IPS-18c (cell line): ENCODE data around the gene CHD6.

ENCODE experiments used
- H3K4me3 ChIP-seq: 2 replicates; pipeline ENCODE4 v1.7.0; 2013; ENCODE audit warnings: low read depth, mild to moderate bottlenecking, low read length, moderate library complexity; ENCODE audit not compliant: insufficient read depth
- H3K9me3 ChIP-seq: one replicate; pipeline ENCODE4 v1.6.1; 2013; ENCODE audit warnings: mild to moderate bottlenecking, low read length, moderate library complexity; ENCODE audit not compliant: control insufficient read depth, insufficient read depth

The CHD6 gene

DNA sequence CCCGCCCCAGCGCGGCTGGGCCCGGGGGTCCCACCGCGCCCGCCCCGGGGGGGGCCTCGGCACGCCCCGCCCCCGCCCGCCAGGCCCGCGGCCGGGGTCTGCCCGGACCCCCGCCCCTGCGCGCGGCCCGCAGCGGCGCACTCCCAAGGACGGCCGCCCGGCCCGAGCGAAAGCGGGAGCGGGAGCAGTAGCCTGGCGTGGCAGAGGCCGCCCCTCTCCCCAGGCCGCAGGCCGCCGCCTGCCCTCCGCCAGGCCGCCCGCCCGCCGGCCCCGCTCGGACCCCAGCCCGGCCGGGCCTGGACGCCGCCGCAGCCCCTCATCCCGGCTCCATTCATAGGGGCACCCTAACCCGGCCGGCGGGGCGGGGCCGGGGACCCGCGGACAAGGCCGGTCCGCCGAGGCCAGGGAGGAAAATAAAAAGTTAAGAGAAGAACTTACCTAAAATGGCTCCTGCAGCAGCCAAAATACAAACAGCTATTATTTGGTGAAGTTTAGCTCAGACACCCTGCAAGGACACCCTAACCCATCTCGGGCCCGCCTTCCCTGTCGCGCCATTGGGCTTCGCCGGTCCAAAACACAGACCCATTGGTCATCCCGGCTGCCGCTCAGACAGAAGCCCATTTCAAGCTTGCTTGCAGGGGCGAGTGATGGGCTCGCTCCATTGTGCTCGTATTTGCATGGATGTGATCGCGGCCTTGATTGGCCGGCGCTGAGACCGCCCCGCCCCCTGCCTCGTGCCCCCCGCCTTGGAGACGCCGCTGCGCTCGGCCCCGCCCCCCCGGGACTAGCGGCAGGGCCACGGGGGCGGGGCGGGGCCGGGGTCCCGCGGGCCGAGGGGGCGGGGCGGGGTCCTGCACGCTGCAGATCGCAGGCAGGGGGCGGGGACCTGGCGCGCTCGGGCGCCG is at the start of gene CHD6:
CHD6 (minus strand) TSS at position 476 of the 905 bp plus-strand sequence. CDS start 67,040 bp downstream, outside the sequence.
- peak within 1 kb of the TSS; percentile 73 for H3K4me3 ChIP-seq
- H3K9me3 ChIP-seq: no peaks in the 10 kb centered on the region

DNA sequence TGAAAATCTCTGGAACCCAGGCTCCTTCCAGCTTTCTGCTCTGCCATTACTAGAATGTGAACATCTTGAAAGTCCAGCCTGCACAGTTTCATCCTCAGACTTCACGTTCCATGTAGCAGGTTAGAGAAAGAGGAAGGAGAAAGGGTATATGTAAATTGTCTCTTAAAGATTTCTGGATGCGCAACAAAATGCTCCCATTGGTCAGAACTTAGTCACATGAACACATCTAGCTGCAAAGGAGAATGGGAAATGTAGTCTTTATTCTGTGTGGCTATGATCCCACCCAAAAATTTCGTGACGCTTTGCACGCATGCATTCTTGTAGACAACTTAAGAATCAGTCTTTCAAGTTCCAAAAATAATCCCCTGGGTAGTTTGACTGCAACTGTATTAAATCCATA is 46.4 kb upstream of the CHD6 start:
- no peak overlapping the region for H3K4me3 ChIP-seq
- H3K9me3 ChIP-seq: no peaks in the 10 kb centered on the region

GRCh38 chr20:41657655-41658054 is 39.5 kb upstream of the CHD6 start:
- no peak overlapping the region for H3K4me3 ChIP-seq
- no peaks in the 10 kb centered on the region for H3K9me3 ChIP-seq

- Histone ChIP-seq H3K4me3 (no peak overlapping the region), H3K9me3 (peaks cover 2% of the 10 kb centered on the region)
These were observed 37.9 kb upstream of the CHD6 start for GRCh38 chr20:41655962-41656618.

DNA sequence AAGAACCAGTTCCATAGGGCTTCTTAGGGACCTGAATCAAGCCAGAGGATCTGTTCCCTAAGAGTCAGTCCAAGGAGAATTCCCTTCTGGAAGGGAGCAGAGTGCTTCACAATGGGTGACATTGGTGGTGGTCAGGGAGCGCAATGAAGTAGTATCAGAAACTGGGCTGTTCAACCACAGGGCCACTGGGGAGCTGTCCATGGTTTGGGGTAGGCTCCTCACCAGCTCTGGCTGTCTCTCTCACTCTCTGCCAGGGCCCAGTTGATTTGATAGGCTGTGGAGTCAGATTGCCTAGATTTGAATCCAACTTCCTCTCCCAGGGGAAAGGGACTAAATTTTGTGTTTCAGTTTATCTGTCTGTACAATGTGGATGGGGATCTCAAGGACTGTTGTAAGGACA is 36.7 kb upstream of the CHD6 start:
- H3K4me3 ChIP-seq: no peak overlapping the region
- H3K9me3 ChIP-seq: peaks cover 2% of the 10 kb centered on the region

DNA sequence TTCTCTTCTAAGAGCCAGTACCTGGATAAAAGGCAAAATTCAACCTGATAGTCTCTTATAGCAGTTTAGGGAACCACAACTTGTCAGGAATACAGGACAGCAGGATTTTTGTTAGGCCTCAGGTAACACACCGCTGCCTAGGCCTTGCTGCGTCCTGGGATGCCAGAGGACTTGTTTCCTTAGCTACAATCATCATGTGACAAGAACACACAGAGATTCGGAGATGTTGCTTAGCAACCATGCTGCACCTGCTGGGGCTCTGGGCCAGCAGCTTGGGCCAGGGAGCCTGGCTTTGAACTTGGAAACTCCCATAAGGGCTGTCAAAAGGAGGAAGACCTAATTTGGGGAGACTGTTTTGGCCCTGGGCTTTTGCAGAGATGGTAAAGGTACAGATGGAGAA is 36.1 kb upstream of the CHD6 start:
- peaks cover 2% of the 10 kb centered on the region for H3K9me3 ChIP-seq
- H3K4me3 ChIP-seq: no peak overlapping the region

GRCh38 chr20:41650231-41650948 is 32.2 kb upstream of the CHD6 start:
- Histone ChIP-seq H3K9me3 (peaks cover 2% of the 10 kb centered on the region), H3K4me3 (no peak overlapping the region)

DNA sequence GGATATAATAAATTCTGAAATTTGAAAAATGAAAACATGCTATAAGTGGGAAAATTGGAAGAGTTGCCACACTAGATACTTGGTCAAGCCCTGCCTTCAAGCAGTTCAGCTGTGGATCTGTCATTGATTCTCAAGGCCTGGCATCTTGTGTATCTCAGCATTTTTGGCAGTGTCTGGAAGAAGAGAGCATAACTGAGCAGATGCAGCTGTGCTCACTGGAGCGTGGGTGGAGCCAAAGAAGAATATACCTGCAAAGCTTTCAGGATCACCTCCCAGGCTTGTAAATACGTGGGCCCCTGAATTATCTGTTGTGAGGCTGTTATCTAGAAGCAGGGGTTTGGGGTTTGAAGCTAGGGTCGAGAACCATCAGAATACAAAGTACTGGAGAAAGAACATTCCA is 31.3 kb upstream of the CHD6 start:
- Histone ChIP-seq H3K4me3 (no peak overlapping the region), H3K9me3 (peaks cover 2% of the 10 kb centered on the region)

GRCh38 chr20:41645372-41645771 is 27.2 kb upstream of the CHD6 start:
- H3K4me3 ChIP-seq: no peak overlapping the region
- H3K9me3 ChIP-seq: no peaks in the 10 kb centered on the region

DNA sequence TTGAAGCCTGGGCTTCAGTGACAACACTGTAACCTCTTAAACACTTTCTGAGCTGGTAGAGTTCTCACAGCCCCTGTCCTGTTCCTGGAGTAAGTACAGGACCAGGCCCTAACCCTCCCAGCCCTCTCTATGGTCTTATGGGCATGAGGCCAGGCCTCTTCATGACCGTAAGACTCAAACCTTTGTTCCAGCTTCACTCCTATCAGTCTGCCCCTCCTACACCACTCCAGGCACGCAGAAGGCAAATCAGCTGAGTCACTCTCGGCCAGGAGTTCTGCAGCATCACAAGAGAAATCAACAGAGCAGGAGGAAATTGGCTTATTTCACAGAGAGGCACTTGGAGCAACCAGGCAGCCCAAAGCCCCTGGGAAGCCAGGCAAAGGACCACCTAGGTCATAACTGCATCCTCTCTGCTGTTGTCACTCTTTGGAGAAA is 25.3 kb upstream of the CHD6 start:
- Histone ChIP-seq H3K4me3 (no peak overlapping the region), H3K9me3 (no peaks in the 10 kb centered on the region)

- no peak overlapping the region for H3K4me3 ChIP-seq
- H3K9me3 ChIP-seq: no peaks in the 10 kb centered on the region
These were observed 21.5 kb upstream of the CHD6 start for GRCh38 chr20:41639630-41640029.

- no peak overlapping the region for H3K4me3 ChIP-seq
These were observed 20.3 kb upstream of the CHD6 start for GRCh38 chr20:41638456-41638855.

GRCh38 chr20:41635158-41635557 is 17.0 kb upstream of the CHD6 start:
- Histone ChIP-seq H3K9me3 (no peaks in the 10 kb centered on the region), H3K4me3 (no peak overlapping the region)

More at GRCh38 chr20:41638456-41638855, 20.3 kb upstream of the CHD6 start:
- H3K9me3 ChIP-seq: no peaks in the 10 kb centered on the region

- no peak overlapping the region for H3K4me3 ChIP-seq
- no peaks in the 10 kb centered on the region for H3K9me3 ChIP-seq
These were observed 14.7 kb upstream of the CHD6 start for GRCh38 chr20:41632896-41633295.

DNA sequence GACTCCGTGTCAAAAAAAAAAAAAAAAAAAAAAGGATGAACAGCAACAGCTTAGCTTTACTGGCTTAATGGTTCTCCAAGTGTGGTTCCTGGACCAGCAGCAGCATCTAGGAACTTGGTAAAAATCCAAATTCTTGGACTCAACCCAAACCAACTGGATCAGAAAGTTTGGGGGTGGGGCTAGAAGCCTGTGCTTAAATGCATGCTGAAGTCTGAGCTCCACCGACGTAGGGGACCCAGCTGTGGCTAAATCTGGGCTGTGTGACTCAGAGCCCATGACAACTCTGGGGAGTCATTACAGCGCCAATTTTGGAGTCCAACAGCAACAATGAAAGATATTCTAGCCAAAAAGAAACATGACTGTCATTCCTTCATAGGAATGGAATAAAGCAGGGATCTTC is 13.6 kb upstream of the CHD6 start:
- Histone ChIP-seq H3K9me3 (no peaks in the 10 kb centered on the region), H3K4me3 (no peak overlapping the region; the same call in 1 of the 2 replicates)

DNA sequence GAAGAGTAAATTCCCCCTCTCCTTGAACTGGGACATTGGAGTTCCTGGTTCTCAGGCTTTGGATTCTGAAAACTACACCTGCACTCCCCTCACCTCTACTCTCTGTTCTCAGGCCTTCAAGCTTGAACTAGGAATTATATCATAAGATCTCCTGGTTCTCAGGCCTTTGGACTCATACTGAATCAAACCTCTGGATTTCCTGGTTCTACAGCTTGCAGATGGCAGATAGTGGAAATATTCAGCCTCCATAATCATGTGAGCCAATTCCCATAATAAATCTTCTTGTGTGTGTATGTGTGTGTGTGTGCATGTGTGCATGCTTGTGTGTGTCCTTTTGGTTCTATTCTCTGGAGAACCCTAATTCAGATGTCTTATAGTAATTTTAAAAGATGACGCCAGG is 12.7 kb upstream of the CHD6 start:
- H3K9me3 ChIP-seq: no peaks in the 10 kb centered on the region
- H3K4me3 ChIP-seq: no peak overlapping the region

DNA sequence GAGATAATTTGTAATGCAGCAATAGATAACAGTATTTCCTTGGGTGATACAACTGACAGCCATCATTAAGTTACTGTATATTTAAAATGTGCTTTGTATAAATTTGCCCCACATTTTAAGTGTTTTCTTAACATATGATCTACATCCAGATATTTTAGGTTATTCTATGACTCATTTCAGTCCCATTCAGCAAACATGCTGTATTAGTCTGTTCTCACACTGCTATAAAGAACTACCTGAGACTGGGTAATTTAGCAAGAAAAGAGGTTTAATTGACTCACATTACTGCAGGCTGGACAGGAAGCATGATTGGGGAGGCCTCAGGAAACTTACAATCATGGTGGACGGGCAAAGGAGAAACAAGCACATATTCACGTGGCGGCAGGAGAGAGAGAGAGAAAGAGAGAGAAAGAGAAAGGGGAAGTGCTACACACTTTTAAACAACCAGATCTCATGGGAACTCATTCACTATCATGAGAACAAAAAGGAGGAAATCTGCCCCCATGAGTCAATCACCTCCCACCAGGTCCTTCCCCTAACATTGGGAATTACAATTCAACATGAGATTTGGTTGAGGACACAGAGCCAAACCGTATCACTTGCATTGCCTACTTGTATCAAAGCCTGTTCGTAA is 9.6 kb upstream of the CHD6 start:
- no peak overlapping the region for H3K4me3 ChIP-seq
- H3K9me3 ChIP-seq: no peaks in the 10 kb centered on the region
